Omental fat pad (tissue), 4 donors: ENCODE measurements around the gene OR2A25. TPM values are rescaled to one million over a fixed set of nuclear protein-coding genes. Genes with fewer than 3 reads are reported as not detected.

ENCODE experiments used
- ATAC-seq: fragments of 150-250 bp; one replicate; pipeline ENCODE4 v1.9.1; 2016; ENCODE audit warnings: mild to moderate bottlenecking, moderate library complexity; ENCODE audit not compliant: low FRiP score
- DNase-seq: peaks from one replicate; pipeline ENCODE4 v3.0.0-alpha.2; 2019; ENCODE audit warnings: low spot score
- CTCF ChIP-seq, 3 donors: fragments of 450-650 bp; IDR thresholded peaks; one replicate each; pipeline ENCODE4 v1.5.1; 2016 to 2017; ENCODE audit warnings: antibody characterized with exemption in 3 of 3, mild to moderate bottlenecking in 3 of 3, moderate library complexity in 2 of 3
- total RNA-seq, 4 donors: library from RNA; depleted of rRNA; stranded (reverse); fragments of >200 nt; gene quantifications; one replicate each; pipeline ENCODE4 v1.1.0, GENCODE V29; 2016

Gene OR2A25, protein sequence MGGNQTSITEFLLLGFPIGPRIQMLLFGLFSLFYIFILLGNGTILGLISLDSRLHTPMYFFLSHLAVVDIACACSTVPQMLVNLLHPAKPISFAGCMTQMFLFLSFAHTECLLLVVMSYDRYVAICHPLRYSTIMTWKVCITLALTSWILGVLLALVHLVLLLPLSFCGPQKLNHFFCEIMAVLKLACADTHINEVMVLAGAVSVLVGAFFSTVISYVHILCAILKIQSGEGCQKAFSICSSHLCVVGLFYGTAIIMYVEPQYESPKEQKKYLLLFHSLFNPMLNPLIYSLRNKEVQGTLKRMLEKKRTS
- not detected for total RNA-seq

DNA sequence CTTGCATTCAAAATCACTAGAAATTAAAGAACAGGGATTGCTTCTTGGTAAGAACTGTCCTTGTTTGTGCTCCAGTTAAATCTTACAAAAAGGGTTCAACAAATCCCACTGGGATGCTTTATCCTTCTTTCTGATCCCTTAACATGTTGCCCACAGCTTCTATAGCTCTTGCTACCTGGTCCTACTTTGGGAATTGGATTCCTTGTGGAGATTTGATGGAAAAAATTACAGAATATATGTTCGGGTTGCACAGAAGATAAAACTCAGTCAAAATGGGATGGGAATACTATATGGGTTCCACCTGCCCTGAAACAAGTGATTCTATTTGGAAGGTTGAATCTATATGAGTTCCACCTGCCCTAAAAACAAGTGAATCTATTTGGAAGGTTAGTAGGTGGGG lies at the start of gene OR2A25:
Gene OR2A25, plus strand, starts transcription at position 301 of the 400 bp plus-strand sequence. CDS start 4,409 bp downstream, outside the sequence.
- DNase-seq = no peak
- TF ChIP-seq CTCF (IDR thresholded peaks at IDR 0.05) = no peak
- ATAC-seq = no peak

- no peak for DNase-seq
- TF ChIP-seq CTCF (IDR thresholded peaks at IDR 0.05) = no peak
Measured at GRCh38 chr7:144020340-144020739, 49.3 kb upstream of the OR2A25 start.

GRCh38 chr7:144022169-144022568 lies 47.4 kb upstream of the OR2A25 start:
- ATAC-seq (no peak), DNase-seq (no peak)

More at GRCh38 chr7:144020340-144020739, 49.3 kb upstream of the OR2A25 start:
- ATAC-seq = no peak

DNA sequence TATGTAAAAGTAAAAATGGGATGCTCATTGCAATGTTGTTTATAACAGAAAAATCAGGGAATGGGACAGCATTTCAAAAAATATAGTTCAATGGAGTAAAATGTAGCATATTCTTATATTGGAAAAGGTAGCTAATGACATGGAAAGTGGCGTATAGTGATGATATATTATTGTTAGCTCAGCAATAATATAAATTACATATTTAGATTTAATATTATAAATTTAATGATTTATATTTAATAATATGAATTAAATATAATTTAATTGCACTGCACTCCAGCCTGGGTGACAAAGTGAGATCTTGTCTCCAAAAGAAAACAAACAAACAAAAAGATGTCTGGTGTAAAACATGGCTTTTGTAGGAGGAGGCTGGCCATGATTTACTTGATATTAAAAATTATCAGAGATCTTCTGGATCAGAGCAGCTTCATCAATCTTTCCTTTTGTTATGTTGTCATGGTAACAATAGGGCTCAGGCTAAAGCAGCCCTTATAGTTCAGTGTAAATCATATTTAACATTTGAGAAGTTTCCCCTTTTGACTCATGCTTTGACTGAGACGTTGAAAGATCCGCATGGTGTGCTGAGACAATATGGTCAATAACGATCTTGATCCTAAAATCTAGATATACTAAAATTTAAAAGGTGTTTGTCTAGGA lies 46.3 kb upstream of the OR2A25 start:
- no peak for DNase-seq
- ATAC-seq = no peak
- no peak for TF ChIP-seq CTCF (IDR thresholded peaks at IDR 0.05)

More at GRCh38 chr7:144022169-144022568, 47.4 kb upstream of the OR2A25 start:
- TF ChIP-seq CTCF (IDR thresholded peaks at IDR 0.05) = no peak

DNA sequence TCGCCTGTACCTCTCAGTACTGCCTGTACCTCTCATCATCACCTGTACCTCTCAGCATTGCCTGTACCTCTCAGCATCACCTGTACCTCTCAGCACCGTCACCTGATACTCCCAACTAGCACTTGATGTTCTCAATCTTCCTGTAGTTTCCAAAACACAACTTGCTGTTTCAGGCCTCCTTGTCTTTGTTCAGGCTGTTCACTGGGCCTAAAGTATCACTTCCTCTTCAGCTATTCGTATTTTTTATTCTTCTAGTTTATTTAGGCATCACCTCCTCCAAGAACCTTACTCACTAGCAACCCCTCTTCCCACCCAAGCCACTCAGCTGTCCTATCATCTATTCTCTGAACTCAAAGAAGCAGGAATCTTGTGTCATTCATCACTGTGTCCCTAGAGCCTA lies 45.4 kb upstream of the OR2A25 start:
- no peak for DNase-seq
- no peak for ATAC-seq
- no peak for TF ChIP-seq CTCF (IDR thresholded peaks at IDR 0.05)

GRCh38 chr7:144026203-144026883 lies 43.3 kb upstream of the OR2A25 start:
- ATAC-seq = no peak

More at GRCh38 chr7:144026203-144026883, 43.3 kb upstream of the OR2A25 start:
- DNase-seq = no peak
- no peak for TF ChIP-seq CTCF (IDR thresholded peaks at IDR 0.05)
